GM18870 (cell line): ENCODE results near the gene SOX13.

Experiments used
- ATAC-seq: cut with Tn5 transposase; IDR thresholded peaks from one replicate; pipeline ENCODE4 v1.9.1; 2021; ENCODE audit warnings: moderate library complexity; ENCODE audit not compliant: unreplicated experiment

SOX13 gene

GRCh38 chr1:204150702-204151551 is 78.0 kb downstream of the SOX13 start:
- no peak for ATAC-seq

- no peak for ATAC-seq
Observed at GRCh38 chr1:204151552-204152309, 78.8 kb downstream of the SOX13 start, which contains the start of gene ETNK2. Gene ETNK2 (minus strand): TSS chr1:204152044. CDS start chr1:204151852, 192 bp downstream.

- no peak for ATAC-seq
Observed at GRCh38 chr1:204152310-204153044, 79.6 kb downstream of the SOX13 start.

GRCh38 chr1:204153667-204154066 is 80.8 kb downstream of the SOX13 start:
- ATAC-seq, result no peak

GRCh38 chr1:204154568-204155255 is 81.8 kb downstream of the SOX13 start:
- no peak for ATAC-seq

GRCh38 chr1:204155881-204156280 is 83.0 kb downstream of the SOX13 start:
- ATAC-seq, result no peak

- no peak for ATAC-seq
Observed at GRCh38 chr1:204157962-204158361, 85.0 kb downstream of the SOX13 start.

- ATAC-seq, result no peak
Observed at GRCh38 chr1:204161609-204162493, 88.9 kb downstream of the SOX13 start.

GRCh38 chr1:204162494-204163074 is 89.7 kb downstream of the SOX13 start:
- ATAC-seq, result no peak

GRCh38 chr1:204166219-204166618 is 93.3 kb downstream of the SOX13 start, which contains the start of gene REN:
Gene REN (minus strand): TSS chr1:204166337. CDS start chr1:204166293, 44 bp downstream.
- no peak for ATAC-seq

- ATAC-seq, result no peak
Observed at GRCh38 chr1:204167730-204168129, 94.8 kb downstream of the SOX13 start.

GRCh38 chr1:204169858-204170257 is 96.9 kb downstream of the SOX13 start:
- no peak for ATAC-seq

- no peak for ATAC-seq
Observed at GRCh38 chr1:204170494-204171155, 97.7 kb downstream of the SOX13 start.

GRCh38 chr1:204171751-204172178 is 98.8 kb downstream of the SOX13 start:
- no peak for ATAC-seq

- ATAC-seq, result no peak
Observed at GRCh38 chr1:204172404-204173029, 99.6 kb downstream of the SOX13 start.

- ATAC-seq, result no peak
Observed at GRCh38 chr1:204174958-204175357, 102.0 kb downstream of the SOX13 start.

- ATAC-seq, result no peak
Observed at GRCh38 chr1:204176049-204176448, 103.1 kb downstream of the SOX13 start.

- no peak for ATAC-seq
Observed at GRCh38 chr1:204177133-204177532, 104.2 kb downstream of the SOX13 start.
